ENCODE results near the gene FUOM. TPM values are rescaled to one million over a fixed set of nuclear protein-coding genes. Genes with fewer than 3 reads are reported as not detected.
"Not testable (repeated sequence)": the region's sequence is repeated elsewhere in the genome, so short reads cannot be mapped to it uniquely, and the experiment has no call there.

FUOM gene
- total and polyA plus RNA-seq, 2 of the 4 experiments (the other 2 are of a cell fraction), result 26.3 to 52.8 TPM

- H3K36me3 ChIP-seq (ENCODE audit: control insufficient read depth, insufficient read depth, low read length); H2AFZ ChIP-seq (replicated peaks; ENCODE audit: low read length, poor library complexity); H3K18ac ChIP-seq (ENCODE audit: low read depth, low read length); H3K56ac ChIP-seq (ENCODE audit: extremely low read depth, insufficient read depth, low read length); H2BK5ac ChIP-seq (ENCODE audit: low read depth, low read length, poor library complexity, severe bottlenecking); ATAC-seq (ENCODE audit: low read depth); H2AK9ac ChIP-seq (replicated peaks; ENCODE audit: low read depth, low read length, poor library complexity); BruUV-seq (replicated peaks); H4K5ac ChIP-seq (ENCODE audit: low read depth, low read length); H3K9ac ChIP-seq (ENCODE audit: low read depth, low read length); H3K4me2 ChIP-seq (ENCODE audit: low read depth, low read length); H4K20me1 ChIP-seq (ENCODE audit: insufficient read depth, low read length); H3K23ac ChIP-seq (ENCODE audit: low read depth, low read length); H2AK5ac ChIP-seq (ENCODE audit: low read depth, low read length); H2BK120ac ChIP-seq (ENCODE audit: low read depth, low read length); POLR2A ChIA-PET (ENCODE audit: unreplicated experiment); H3K9me3 ChIP-seq (ENCODE audit: control insufficient read depth, insufficient read depth, low read length); H2BK15ac ChIP-seq (ENCODE audit: low read depth, low read length); H4K8ac ChIP-seq (ENCODE audit: low read depth in 2 of 2, low read length in 2 of 2); H2BK20ac ChIP-seq (ENCODE audit: low read depth, low read length); dilution Hi-C loops (cut with HindIII; ENCODE audit: low sequenced_read_pairs, unreplicated experiment); H3K27ac ChIP-seq (ENCODE audit: insufficient read depth, low read length); H3K79me1 ChIP-seq (ENCODE audit: low read depth in 1 of 2, low read length in 2 of 2); H3K9me1 ChIP-seq (ENCODE audit: insufficient read depth, low read length); H3K4ac ChIP-seq (ENCODE audit: low read depth, low read length); H4K91ac ChIP-seq (ENCODE audit: insufficient read depth, low read depth, low read length); H3K4me3 ChIP-seq (ENCODE audit: insufficient read depth, low read depth, low read length); H3K4me1 ChIP-seq (ENCODE audit: control insufficient read depth, insufficient read depth, low read length); DNase-seq; H3K14ac ChIP-seq (replicated peaks; ENCODE audit: low read depth, low read length): not testable (repeated sequence)
- in situ Hi-C loops (cut with MboI; ENCODE audit: low sequenced_read_pairs) (loop anchor here (10.0 kb wide), 1 partner anchor 173 kb away; no protein-coding TSS in a partner anchor), intact Hi-C loops (cut with micrococcal nuclease) (loop anchor here (10.0 kb wide), 2 partner anchors 53 to 203 kb away; partner anchors contain the start of genes CYP2E1, ECHS1 and PAOX)
- whole genome bisulfite sequencing, 2 experiments (ENCODE audit: extremely low coverage in 2 of 2, insufficient read length in 1 of 2), result no CpG with 5 or more reads among the region's 14 CpGs
- H3K27me3 ChIP-seq (ENCODE audit: control insufficient read depth, insufficient read depth, low read length), result peaks cover 16% of the 10 kb centered on the region
- CTCF ChIA-PET, result interaction anchor here (1.0 kb wide), 1 partner anchor 7 kb away, joined by 3 read pairs; no protein-coding TSS in a partner anchor
Observed at GRCh38 chr10:133322064-133322709, 35.6 kb downstream of the FUOM start.
